ENCODE measurements around the gene CXCL5.

CXCL5 gene

GRCh38 chr4:73948990-73949706 is 49.3 kb downstream of the CXCL5 start:
- H3K27me3 ChIP-seq (ENCODE audit: insufficient read depth, low read length), result no peaks in the 10 kb centered on the region
- H3K79me2 ChIP-seq (ENCODE audit: control insufficient read depth, insufficient read depth, low read length, unreplicated experiment), result no peaks in the 10 kb centered on the region
- no peak overlapping the region for H3K27ac ChIP-seq (ENCODE audit: low read depth, low read length)
- H3K4me3 ChIP-seq (ENCODE audit: low read depth, low read length), result no peak overlapping the region
- H3K4me1 ChIP-seq (ENCODE audit: control insufficient read depth, insufficient read depth, low read length, unreplicated experiment), result no peaks in the 10 kb centered on the region
- no peak overlapping the region for H2AFZ ChIP-seq (ENCODE audit: low read length, unreplicated experiment)
- no peaks in the 10 kb centered on the region for H3K36me3 ChIP-seq (ENCODE audit: insufficient read depth, low read length)

GRCh38 chr4:73948291-73948690 is 50.2 kb downstream of the CXCL5 start:
- H3K36me3 ChIP-seq (ENCODE audit: insufficient read depth, low read length), result no peaks in the 10 kb centered on the region
- no peak overlapping the region for H3K4me3 ChIP-seq (ENCODE audit: low read depth, low read length)
- H3K79me2 ChIP-seq (ENCODE audit: control insufficient read depth, insufficient read depth, low read length, unreplicated experiment), result no peaks in the 10 kb centered on the region
- no peak overlapping the region for H2AFZ ChIP-seq (ENCODE audit: low read length, unreplicated experiment)
- H3K27me3 ChIP-seq (ENCODE audit: insufficient read depth, low read length), result no peaks in the 10 kb centered on the region
- H3K4me1 ChIP-seq (ENCODE audit: control insufficient read depth, insufficient read depth, low read length, unreplicated experiment), result no peaks in the 10 kb centered on the region
- H3K27ac ChIP-seq (ENCODE audit: low read depth, low read length), result no peak overlapping the region

GRCh38 chr4:73947239-73947985 is 51.1 kb downstream of the CXCL5 start:
- Histone ChIP-seq H3K27ac (ENCODE audit: low read depth, low read length) (no peak overlapping the region), H3K79me2 (ENCODE audit: control insufficient read depth, insufficient read depth, low read length, unreplicated experiment) (no peaks in the 10 kb centered on the region), H3K36me3 (ENCODE audit: insufficient read depth, low read length) (no peaks in the 10 kb centered on the region), H3K4me1 (ENCODE audit: control insufficient read depth, insufficient read depth, low read length, unreplicated experiment) (no peaks in the 10 kb centered on the region), H2AFZ (ENCODE audit: low read length, unreplicated experiment) (peak overlapping the region; percentile 36), H3K4me3 (ENCODE audit: low read depth, low read length) (no peak overlapping the region), H3K27me3 (ENCODE audit: insufficient read depth, low read length) (no peaks in the 10 kb centered on the region)

GRCh38 chr4:73945674-73946449 is 52.6 kb downstream of the CXCL5 start:
- Histone ChIP-seq H3K27me3 (ENCODE audit: insufficient read depth, low read length) (no peaks in the 10 kb centered on the region), H3K27ac (ENCODE audit: low read depth, low read length) (no peak overlapping the region), H2AFZ (ENCODE audit: low read length, unreplicated experiment) (no peak overlapping the region), H3K36me3 (ENCODE audit: insufficient read depth, low read length) (no peaks in the 10 kb centered on the region), H3K4me1 (ENCODE audit: control insufficient read depth, insufficient read depth, low read length, unreplicated experiment) (no peaks in the 10 kb centered on the region), H3K4me3 (ENCODE audit: low read depth, low read length) (no peak overlapping the region), H3K79me2 (ENCODE audit: control insufficient read depth, insufficient read depth, low read length, unreplicated experiment) (no peaks in the 10 kb centered on the region)

All from ACC112 (cell line).